SK-N-SH (cell line): ENCODE measurements around the gene RAB17. TPM values are rescaled to one million over a fixed set of nuclear protein-coding genes. Genes with fewer than 3 reads are reported as not detected.

Source experiments
- CTCF ChIA-PET: fragments of 300-600, 350-600 bp; formaldehyde crosslinking; extraction: SDS; loops from one replicate; lab custom pipeline; 2021; lab: Yijun Ruan, JAX
- POLR2A ChIA-PET: fragments of 350-600 bp; sonication (Branson Sonifier 250); formaldehyde crosslinking; extraction: SDS; loops from one replicate; lab custom pipeline; 2020; ENCODE audit warnings: antibody characterized with exemption, inconsistent platforms; lab: Yijun Ruan, JAX
- DNase-seq: peaks from one replicate; pipeline ENCODE4 v3.0.0; 2012
- H2AFZ ChIP-seq: fragments of 200-600 bp; sonication (generic); 2 replicates; pipeline ENCODE4 v1.8.1; 2016; ENCODE audit warnings: antibody characterized with exemption, mild to moderate bottlenecking, low read depth
- H3F3A ChIP-seq: fragments of 200-600 bp; sonication (generic); replicated peaks from 2 replicates; pipeline ENCODE3; 2016; ENCODE audit warnings: antibody characterized with exemption, mild to moderate bottlenecking; ENCODE audit not compliant: insufficient read depth
- H3K27ac ChIP-seq, 2 experiments: fragments of 200-500 bp in 1 of 2; fragments of 200-600 bp in 1 of 2; sonication (Bioruptor generic) in 1 of 2; sonication (generic), shearing (Covaris generic) in 1 of 2; 2 replicates each; pipeline versions ENCODE4 v1.5.1 to v1.6.1; 2014 to 2016; ENCODE audit warnings: low read depth in 2 of 2, inconsistent platforms in 1 of 2, low read length in 1 of 2, mild to moderate bottlenecking in 1 of 2, mixed read lengths in 1 of 2
- H3K27me3 ChIP-seq: fragments of 200-600 bp; sonication (generic), shearing (Covaris generic); 2 replicates; pipeline ENCODE4 v1.6.1; 2016; ENCODE audit warnings: mixed run types; ENCODE audit not compliant: insufficient read depth
- H3K36me3 ChIP-seq, 2 experiments: fragments of 200-500 bp in 1 of 2; fragments of 200-600 bp in 1 of 2; sonication (Bioruptor generic) in 1 of 2; sonication (generic) in 1 of 2; replicated peaks in 1 of 2; 2 replicates each; pipeline versions ENCODE3 to v1.5.1; 2014 to 2016; ENCODE audit warnings: low read length in 1 of 2, mild to moderate bottlenecking in 1 of 2; ENCODE audit not compliant: insufficient read depth in 2 of 2, control insufficient read depth in 1 of 2
- H3K4me1 ChIP-seq, 2 experiments: fragments of 200-500 bp in 1 of 2; fragments of 200-600 bp in 1 of 2; sonication (Bioruptor generic) in 1 of 2; sonication (generic), shearing (Covaris generic) in 1 of 2; 2 replicates each; pipeline versions ENCODE4 v1.5.1 to v1.6.1; 2014 to 2016; ENCODE audit warnings: low read depth in 1 of 2, low read length in 1 of 2, mixed run types in 1 of 2; ENCODE audit not compliant: insufficient read depth in 2 of 2, control insufficient read depth in 1 of 2
- H3K4me2 ChIP-seq: fragments of 200-600 bp; sonication (generic), shearing (Covaris generic); 2 replicates; pipeline ENCODE4 v1.6.1; 2017; ENCODE audit warnings: mixed run types
- H3K4me3 ChIP-seq, 2 experiments: fragments of 200-500 bp in 1 of 2; fragments of 200-600 bp in 1 of 2; sonication (Bioruptor generic) in 1 of 2; sonication (generic), shearing (Covaris generic) in 1 of 2; 2 replicates each; pipeline versions ENCODE4 v1.5.1 to v1.8.1; 2014 to 2016; ENCODE audit warnings: low read depth in 2 of 2, inconsistent platforms in 1 of 2, low read length in 1 of 2, mild to moderate bottlenecking in 1 of 2, mixed read lengths in 1 of 2, moderate library complexity in 1 of 2
- H3K79me2 ChIP-seq: fragments of 200-600 bp; sonication (generic); 2 replicates; pipeline ENCODE4 v1.8.1; 2017; ENCODE audit warnings: mild to moderate bottlenecking; ENCODE audit not compliant: insufficient read depth
- H3K9ac ChIP-seq: fragments of 200-600 bp; sonication (generic); 2 replicates; pipeline ENCODE4 v1.6.1; 2017; ENCODE audit warnings: mixed run types
- H3K9me2 ChIP-seq: fragments of 200-600 bp; sonication (generic); 2 replicates; pipeline ENCODE4 v1.6.1; 2017; ENCODE audit warnings: mixed run types
- H3K9me3 ChIP-seq: fragments of 200-600 bp; sonication (generic); 2 replicates; pipeline ENCODE4 v1.6.1; 2017; ENCODE audit warnings: mixed run types, mild to moderate bottlenecking, moderate library complexity
- H4K20me1 ChIP-seq: fragments of 200-600 bp; sonication (generic); 2 replicates; pipeline ENCODE4 v1.6.1; 2017; ENCODE audit warnings: mild to moderate bottlenecking, mixed run types; ENCODE audit not compliant: insufficient read depth
- EZH2phosphoT487 ChIP-seq: fragments of 200-600 bp; sonication (generic); IDR thresholded peaks from 2 replicates; pipeline ENCODE4 v1.6.1; 2017; ENCODE audit warnings: low read depth, mixed run types, mild to moderate bottlenecking, antibody characterized with exemption, moderate library complexity, borderline replicate concordance
- FOSL2 ChIP-seq: IDR thresholded peaks from 2 replicates; pipeline ENCODE4 v1.4.0; 2012; ENCODE audit warnings: low read depth, mild to moderate bottlenecking, moderate library complexity, borderline replicate concordance
- GATA2 ChIP-seq: sonication (generic); formaldehyde crosslinking; IDR thresholded peaks from 2 replicates; pipeline ENCODE4 v1.5.0; 2020; ENCODE audit warnings: mild to moderate bottlenecking, missing genetic modification reagents
- MEF2A ChIP-seq: IDR thresholded peaks from 2 replicates; pipeline ENCODE4 v1.4.0; 2012; ENCODE audit warnings: low read depth, borderline replicate concordance
- MXI1 ChIP-seq: IDR thresholded peaks from 2 replicates; pipeline ENCODE4 v1.6.1; 2012; ENCODE audit warnings: mild to moderate bottlenecking, low read depth, low read length, improper control_type of control experiment
- NFIC ChIP-seq: IDR thresholded peaks from 2 replicates; pipeline ENCODE4 v1.4.0; 2012; ENCODE audit warnings: borderline replicate concordance
- NRF1 ChIP-seq: IDR thresholded peaks from 2 replicates; pipeline ENCODE4 v1.6.1; 2012; ENCODE audit warnings: low read depth, mild to moderate bottlenecking, low read length
- RAD21 ChIP-seq: IDR thresholded peaks from 2 replicates; pipeline ENCODE4 v1.6.1; 2012; ENCODE audit warnings: mild to moderate bottlenecking, low read length
- SIN3A ChIP-seq: IDR thresholded peaks from 2 replicates; pipeline ENCODE4 v1.6.1; 2012; ENCODE audit warnings: low read depth, mild to moderate bottlenecking, low read length, moderate library complexity, borderline replicate concordance
- TAF1 ChIP-seq: IDR thresholded peaks from 2 replicates; pipeline ENCODE4 v1.6.1; 2012; ENCODE audit warnings: low read depth, mild to moderate bottlenecking, low read length, moderate library complexity, borderline replicate concordance
- TCF12 ChIP-seq: IDR thresholded peaks from 2 replicates; pipeline ENCODE4 v1.4.0; 2012
- YY1 ChIP-seq: IDR thresholded peaks from 2 replicates; pipeline ENCODE4 v1.4.0; 2012; ENCODE audit warnings: low read depth, mild to moderate bottlenecking
- WGBS: methylation state at CpG from one replicate; pipeline ENCODE4 v1.1.6; 2017; ENCODE audit warnings: low lambda C conversion rate; 5-methylcytosine and 5-hydroxymethylcytosine counted together
- polyA plus RNA-seq, 3 experiments: library from polyadenylated mRNA; depleted of rRNA; stranded (reverse); fragments of >200 nt; gene quantifications; 2 replicates each; pipeline ENCODE4 v1.2.3, GENCODE V29; 2012
- TF ChIP-seq, protein P1 (sequence below): IDR thresholded peaks from 2 replicates; pipeline ENCODE4 v1.4.0; 2012; ENCODE audit warnings: low read depth, borderline replicate concordance
- TF ChIP-seq, protein P2 (sequence below): IDR thresholded peaks from 2 replicates; pipeline ENCODE4 v1.6.1; 2012; ENCODE audit warnings: mild to moderate bottlenecking, low read depth, low read length, moderate library complexity
- TF ChIP-seq, protein P3 (sequence below): IDR thresholded peaks from 2 replicates; pipeline ENCODE4 v1.4.0; 2012; ENCODE audit warnings: low read depth

RAB17 gene
- polyA plus RNA-seq, 1 of the 3 experiments (the other 2 are of a cell fraction) = 0.10 TPM

DNA sequence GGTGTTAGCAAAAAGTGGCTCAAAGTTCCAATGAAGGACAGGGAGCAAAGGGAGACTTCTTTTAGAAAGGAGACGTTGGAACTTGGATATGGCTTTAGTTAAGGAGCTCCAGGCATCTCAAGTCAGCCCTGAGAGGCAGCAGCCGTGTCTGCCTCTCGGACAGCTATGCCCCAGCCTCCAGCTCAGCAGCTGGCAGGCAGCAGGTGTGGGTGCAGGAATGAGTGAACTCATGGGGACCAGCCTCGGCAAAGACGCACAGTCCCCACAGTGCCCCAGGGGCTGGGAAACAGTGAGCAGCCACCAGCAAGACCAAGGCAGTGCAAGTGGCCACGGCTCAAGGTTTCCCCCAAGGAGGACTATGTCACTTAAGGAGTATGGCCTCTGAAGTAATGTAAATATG, 35.2 kb upstream of the RAB17 start:
- H2AFZ ChIP-seq = no peak overlapping the region
- H3F3A ChIP-seq = peaks cover 5% of the 10 kb centered on the region
- H4K20me1 ChIP-seq = peaks cover 10% of the 10 kb centered on the region; the same call in 1 of the 2 replicates
- no peak for DNase-seq
- TF ChIP-seq TCF12 = no peak
- TF ChIP-seq YY1 = no peak
- TF ChIP-seq EZH2phosphoT487 = no peak
- no peak for TF ChIP-seq GATA2 (CRISPR knock-in tag)
- no peak for TF ChIP-seq NRF1
- TF ChIP-seq, protein P1, sequence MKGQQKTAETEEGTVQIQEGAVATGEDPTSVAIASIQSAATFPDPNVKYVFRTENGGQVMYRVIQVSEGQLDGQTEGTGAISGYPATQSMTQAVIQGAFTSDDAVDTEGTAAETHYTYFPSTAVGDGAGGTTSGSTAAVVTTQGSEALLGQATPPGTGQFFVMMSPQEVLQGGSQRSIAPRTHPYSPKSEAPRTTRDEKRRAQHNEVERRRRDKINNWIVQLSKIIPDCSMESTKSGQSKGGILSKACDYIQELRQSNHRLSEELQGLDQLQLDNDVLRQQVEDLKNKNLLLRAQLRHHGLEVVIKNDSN = no peak
- no peak for TF ChIP-seq MEF2A
- TF ChIP-seq NFIC = no peak
- TF ChIP-seq SIN3A = no peak
- TF ChIP-seq TAF1 = no peak
- TF ChIP-seq MXI1 = no peak
- TF ChIP-seq, protein P2, sequence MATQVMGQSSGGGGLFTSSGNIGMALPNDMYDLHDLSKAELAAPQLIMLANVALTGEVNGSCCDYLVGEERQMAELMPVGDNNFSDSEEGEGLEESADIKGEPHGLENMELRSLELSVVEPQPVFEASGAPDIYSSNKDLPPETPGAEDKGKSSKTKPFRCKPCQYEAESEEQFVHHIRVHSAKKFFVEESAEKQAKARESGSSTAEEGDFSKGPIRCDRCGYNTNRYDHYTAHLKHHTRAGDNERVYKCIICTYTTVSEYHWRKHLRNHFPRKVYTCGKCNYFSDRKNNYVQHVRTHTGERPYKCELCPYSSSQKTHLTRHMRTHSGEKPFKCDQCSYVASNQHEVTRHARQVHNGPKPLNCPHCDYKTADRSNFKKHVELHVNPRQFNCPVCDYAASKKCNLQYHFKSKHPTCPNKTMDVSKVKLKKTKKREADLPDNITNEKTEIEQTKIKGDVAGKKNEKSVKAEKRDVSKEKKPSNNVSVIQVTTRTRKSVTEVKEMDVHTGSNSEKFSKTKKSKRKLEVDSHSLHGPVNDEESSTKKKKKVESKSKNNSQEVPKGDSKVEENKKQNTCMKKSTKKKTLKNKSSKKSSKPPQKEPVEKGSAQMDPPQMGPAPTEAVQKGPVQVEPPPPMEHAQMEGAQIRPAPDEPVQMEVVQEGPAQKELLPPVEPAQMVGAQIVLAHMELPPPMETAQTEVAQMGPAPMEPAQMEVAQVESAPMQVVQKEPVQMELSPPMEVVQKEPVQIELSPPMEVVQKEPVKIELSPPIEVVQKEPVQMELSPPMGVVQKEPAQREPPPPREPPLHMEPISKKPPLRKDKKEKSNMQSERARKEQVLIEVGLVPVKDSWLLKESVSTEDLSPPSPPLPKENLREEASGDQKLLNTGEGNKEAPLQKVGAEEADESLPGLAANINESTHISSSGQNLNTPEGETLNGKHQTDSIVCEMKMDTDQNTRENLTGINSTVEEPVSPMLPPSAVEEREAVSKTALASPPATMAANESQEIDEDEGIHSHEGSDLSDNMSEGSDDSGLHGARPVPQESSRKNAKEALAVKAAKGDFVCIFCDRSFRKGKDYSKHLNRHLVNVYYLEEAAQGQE = no peak
- TF ChIP-seq FOSL2 = no peak
- no peaks in the 10 kb centered on the region for H3K9me2 ChIP-seq
- ChIA-PET CTCF (interaction anchor here (1.0 to 1.3 kb wide), 2 partner anchors 14 to 149 kb away, joined by 3 to 4 read pairs; no protein-coding TSS in a partner anchor), POLR2A (no interaction called here)
- H3K9ac ChIP-seq = no peak overlapping the region
- no peak overlapping the region for H3K4me2 ChIP-seq
- no peak overlapping the region for H3K27ac ChIP-seq
- H3K27me3 ChIP-seq = no peaks in the 10 kb centered on the region
- H3K36me3 ChIP-seq = peaks cover 0 to 8% of the 10 kb centered on the region in 2 experiments
- peaks cover 27% of the 10 kb centered on the region for H3K79me2 ChIP-seq
- H3K4me3 ChIP-seq = no peak overlapping the region
- peaks cover 8 to 14% of the 10 kb centered on the region in 2 experiments for H3K4me1 ChIP-seq
- H3K9me3 ChIP-seq = no peaks in the 10 kb centered on the region
- WGBS = 62% methylated on average over 6 of the region's 6 CpGs

DNA sequence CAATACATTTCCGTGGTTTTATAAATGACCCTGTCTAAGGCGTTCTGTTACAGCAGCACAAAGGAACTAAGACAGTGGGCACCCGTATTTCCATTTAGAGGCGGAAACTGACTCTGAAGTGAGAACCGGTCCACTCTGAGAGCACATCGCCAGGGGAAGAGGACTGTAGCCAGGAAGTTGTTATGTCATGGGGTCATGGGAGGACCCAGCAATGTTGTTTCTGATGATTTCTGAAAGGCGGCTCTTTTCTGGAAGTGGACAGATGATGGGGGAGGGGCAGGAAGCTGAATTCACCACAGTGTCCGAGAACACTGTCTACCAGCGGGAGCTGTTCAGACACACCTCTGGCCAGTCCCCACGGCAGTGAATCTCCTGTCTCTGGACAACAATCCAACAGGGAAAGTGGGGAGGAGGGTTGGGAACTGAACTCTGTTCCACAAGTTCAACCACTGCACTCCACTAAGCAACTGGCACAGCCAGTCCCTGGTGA, 34.7 kb upstream of the RAB17 start:
- CTCF ChIA-PET = interaction anchor here (0.9 to 1.3 kb wide), 4 partner anchors 12 to 150 kb away, joined by 3 to 4 read pairs (median 3); no protein-coding TSS in a partner anchor
- Histone ChIP-seq H2AFZ (no peak overlapping the region), H3K27ac (no peak overlapping the region), H3K9me2 (no peaks in the 10 kb centered on the region), H3K4me1 (peaks cover 8 to 14% of the 10 kb centered on the region in 2 experiments; a peak in 3 of 4 replicates), H3K27me3 (no peaks in the 10 kb centered on the region), H4K20me1 (0 out of 2 replicates have a peak, but pooled peaks cover 4% of the 10 kb centered on the region), H3K4me2 (no peak overlapping the region), H3K4me3 (no peak overlapping the region), H3K79me2 (peaks cover 22% of the 10 kb centered on the region), H3K9me3 (no peaks in the 10 kb centered on the region), H3K9ac (no peak overlapping the region), H3F3A (peaks cover 5% of the 10 kb centered on the region), H3K36me3 (peaks cover 0 to 5% of the 10 kb centered on the region in 2 experiments)
- no peak for DNase-seq
- TF ChIP-seq, protein P3, sequence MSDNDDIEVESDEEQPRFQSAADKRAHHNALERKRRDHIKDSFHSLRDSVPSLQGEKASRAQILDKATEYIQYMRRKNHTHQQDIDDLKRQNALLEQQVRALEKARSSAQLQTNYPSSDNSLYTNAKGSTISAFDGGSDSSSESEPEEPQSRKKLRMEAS = no peak
- no peak for TF ChIP-seq RAD21
- WGBS = 99% methylated on average over 10 of the region's 10 CpGs
- POLR2A ChIA-PET = no interaction called here
